ENCODE results near the gene FBXL3.

DNA sequence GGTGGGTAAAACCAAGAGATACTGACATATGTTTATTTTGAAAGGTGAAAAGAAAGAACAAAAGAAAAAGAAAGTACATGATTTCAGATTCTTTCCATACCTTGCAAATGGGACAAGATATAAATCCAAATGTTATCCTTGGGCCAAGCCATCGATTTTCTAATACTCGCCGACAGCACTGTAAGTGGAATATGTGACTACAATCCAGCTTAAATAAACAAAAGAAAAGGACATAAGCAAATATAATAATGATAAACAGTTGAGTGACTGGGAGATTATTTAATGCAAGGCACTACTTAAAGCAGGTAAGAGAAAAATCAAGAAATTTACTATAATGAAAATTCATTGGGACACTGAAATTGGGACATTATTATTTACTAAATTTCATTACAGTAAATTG, 29.9 kb upstream of the FBXL3 start:
- TF ChIP-seq CTCF (optimal IDR thresholded peaks at IDR 0.05 in 1 of 3, IDR thresholded peaks at IDR 0.05 in 1 of 3, conservative IDR thresholded peaks at IDR 0.05 in 1 of 3; ENCODE audit: extremely low read depth in 1 of 3, insufficient read depth in 2 of 3, low read length in 3 of 3) (no peak), EZH2 (IDR thresholded peaks at IDR 0.05; ENCODE audit: low read length) (no peak)
